GM12878 (cell line): ENCODE results near the gene SELP. TPM values are rescaled to one million over a fixed set of nuclear protein-coding genes. Genes with fewer than 3 reads are reported as not detected.
A peak's percentile ranks its signal among the peaks of the same experiment; 100 is the strongest.

Experiments used
- ATAC-seq: fragments of 200-7000 bp; cut with Tn5 transposase; 3 replicates; pipeline ENCODE4 v1.9.1; 2020; ENCODE audit warnings: mild to moderate bottlenecking, moderate library complexity
- BruUV-seq: library from RNA; stranded (reverse); fragments of 400-500 nt; replicated peaks from 2 replicates; lab custom pipeline; 2021; lab: Mats Ljungman, UMichigan
- CTCF ChIA-PET: fragments of 300-600 bp; sonication (Branson Sonifier 250); formaldehyde crosslinking; extraction: SDS; loops from one replicate; lab custom pipeline; 2021; ENCODE audit warnings: inconsistent platforms; lab: Yijun Ruan, JAX
- POLR2A ChIA-PET: fragments of 350-600 bp; formaldehyde crosslinking; extraction: SDS; loops from one replicate; lab custom pipeline; 2021; ENCODE audit warnings: inconsistent platforms; lab: Charles Lee
- RAD21 ChIA-PET: fragments of 300-600 bp; sonication (Branson Sonifier 250); formaldehyde crosslinking; loops from one replicate; lab custom pipeline; 2023; ENCODE audit warnings: antibody characterized with exemption; ENCODE audit not compliant: unreplicated experiment; lab: Charles Lee
- SMC1A ChIA-PET: fragments of 300-600 bp; sonication (Branson Sonifier 250); formaldehyde crosslinking; loops from one replicate; lab custom pipeline; 2023; ENCODE audit not compliant: unreplicated experiment, uncharacterized antibody; lab: Charles Lee
- DNase-seq: peaks from one replicate; pipeline ENCODE4 v3.0.0-alpha.2; 2011; ENCODE audit warnings: low read depth, low spot score
- FAIRE-seq: peaks from 3 replicates; lab custom pipeline; 2011; peaks lifted over from hg19 to GRCh38; lab: Jason Lieb, UNC
- H2AFZ ChIP-seq: 2 replicates; pipeline ENCODE4 v1.6.0; 2011; ENCODE audit warnings: low read depth, low read length, control low read depth; ENCODE audit not compliant: control insufficient read depth
- H3K27ac ChIP-seq: 2 replicates; pipeline ENCODE4 v1.5.1; 2011; ENCODE audit warnings: control low read depth; ENCODE audit not compliant: control insufficient read depth, insufficient read depth
- H3K27me3 ChIP-seq, 2 experiments: replicated peaks in 1 of 2; 2 replicates each; pipeline versions ENCODE4 v1.6.0 to v1.6.1; 2011; ENCODE audit warnings: low read length in 1 of 2; ENCODE audit not compliant: control insufficient read depth in 2 of 2, insufficient read depth in 2 of 2
- H3K36me3 ChIP-seq, 2 experiments: 2 replicates each; pipeline ENCODE4 v1.5.1; 2011; ENCODE audit warnings: low read length in 1 of 2; ENCODE audit not compliant: control insufficient read depth in 2 of 2, insufficient read depth in 2 of 2
- H3K4me1 ChIP-seq: 2 replicates; pipeline ENCODE4 v1.6.1; 2011; ENCODE audit warnings: mild to moderate bottlenecking, low read length, moderate library complexity, mixed read lengths; ENCODE audit not compliant: control insufficient read depth, insufficient read depth
- H3K4me2 ChIP-seq: 2 replicates; pipeline ENCODE4 v1.6.0; 2011; ENCODE audit warnings: control low read depth; ENCODE audit not compliant: control insufficient read depth, insufficient read depth
- H3K4me3 ChIP-seq: fragments of 200-600 bp; sonication (generic); 2 replicates; pipeline ENCODE4 v1.5.1; 2016
- H3K79me2 ChIP-seq: 2 replicates; pipeline ENCODE4 v1.6.0; 2011; ENCODE audit warnings: low read length; ENCODE audit not compliant: control insufficient read depth, insufficient read depth
- H3K9ac ChIP-seq: 2 replicates; pipeline ENCODE4 v1.8.0; 2011; ENCODE audit warnings: low read length, control low read depth, mixed read lengths; ENCODE audit not compliant: control insufficient read depth, insufficient read depth
- H3K9me3 ChIP-seq: replicated peaks from 3 replicates; pipeline ENCODE4 v1.5.1; 2011; ENCODE audit warnings: mild to moderate bottlenecking, low read length; ENCODE audit not compliant: control insufficient read depth, insufficient read depth
- H4K20me1 ChIP-seq: 2 replicates; pipeline ENCODE4 v1.6.0; 2011; ENCODE audit not compliant: control insufficient read depth, insufficient read depth
- CBX5 ChIP-seq: sonication (generic); IDR thresholded peaks from 2 replicates; pipeline ENCODE4 v1.6.1; 2016; ENCODE audit warnings: low read depth, moderate library complexity, mild to moderate bottlenecking, inconsistent platforms
- FOS ChIP-seq: IDR thresholded peaks from 3 replicates; pipeline ENCODE4 v1.6.1; 2011; ENCODE audit warnings: borderline replicate concordance; ENCODE audit not compliant: insufficient read length; ENCODE audit errors: extremely low read depth
- FOXK2 ChIP-seq: fragments of 450-650 bp; IDR thresholded peaks from 2 replicates; pipeline ENCODE4 v1.6.1; 2017; ENCODE audit warnings: mild to moderate bottlenecking, moderate library complexity
- HCFC1 ChIP-seq: fragments of 150-350 bp; IDR thresholded peaks from 2 replicates; pipeline ENCODE4 v1.6.1; 2014; ENCODE audit warnings: low read length
- NBN ChIP-seq: fragments of 450-650 bp; IDR thresholded peaks from 2 replicates; pipeline ENCODE4 v1.6.1; 2016
- NFXL1 ChIP-seq: fragments of 450-650 bp; IDR thresholded peaks from 2 replicates; pipeline ENCODE4 v1.6.1; 2017; ENCODE audit warnings: antibody characterized with exemption, mild to moderate bottlenecking, borderline replicate concordance
- RFX5 ChIP-seq: IDR thresholded peaks from 2 replicates; pipeline ENCODE4 v1.6.1; 2011; ENCODE audit warnings: low read depth, low read length, improper control_type of control experiment
- ZSCAN29 ChIP-seq: fragments of 450-650 bp; IDR thresholded peaks from 2 replicates; pipeline ENCODE4 v1.6.1; 2017; ENCODE audit warnings: mild to moderate bottlenecking, moderate library complexity
- WGBS: methylation state at CpG from one replicate; pipeline ENCODE4 v1.1.6; 2016; ENCODE audit warnings: low lambda C conversion rate; ENCODE audit not compliant: insufficient replicate concordance, insufficient coverage; ENCODE audit errors: missing lambda C conversion rate; 5-methylcytosine and 5-hydroxymethylcytosine counted together
- in situ Hi-C: fragments of 300-500 bp; cut with MboI; formaldehyde crosslinking; loops from 9 replicates; pipeline ENCODE4 v1.14.3; 2018; ENCODE audit warnings: mixed read lengths
- intact Hi-C: fragments of 100-400 bp; cut with micrococcal nuclease; formaldehyde crosslinking; loops from one replicate; pipeline ENCODE4 v1.14.2; 2022; ENCODE audit not compliant: unreplicated experiment
- polyA plus RNA-seq, 11 experiments: library from polyadenylated mRNA; depleted of rRNA in 4 of 11; unstranded in 6 of 11; stranded (reverse) in 5 of 11; fragments of >200 nt; fragmentation: Nextera tagmentation in 4 of 11; fragmentation: Illumina TruSeq in 1 of 11; extraction: Ambion mirVana in 4 of 11; extraction: Trizol in 1 of 11; gene quantifications; 1 replicate in 1 of 11; 2 replicates in 10 of 11; pipeline versions ENCODE4 v1.2.1 to v1.2.3, GENCODE V29; 2011 to 2016; ENCODE audit warnings: inconsistent platforms in 2 of 11, missing spikeins in 2 of 11, low read depth in 1 of 11
- total RNA-seq, 4 experiments: library from RNA; depleted of rRNA in 3 of 4; stranded (reverse); fragments of >200 nt in 3 of 4; fragmentation: Illumina TruSeq in 1 of 4; extraction: Trizol in 1 of 4; gene quantifications; 2 replicates each; pipeline versions ENCODE4 v1.2.1 to v1.2.3, GENCODE V29; 2013 to 2021
- TF ChIP-seq, protein P1 (sequence below): fragments of 450-650 bp; IDR thresholded peaks from 2 replicates; pipeline ENCODE4 v1.6.1; 2014; ENCODE audit warnings: mild to moderate bottlenecking
- TF ChIP-seq, protein P2 (sequence below): fragments of 150-350 bp; IDR thresholded peaks from 2 replicates; pipeline ENCODE4 v1.6.1; 2014; ENCODE audit warnings: mild to moderate bottlenecking, low read depth, low read length
- TF ChIP-seq, protein P3 (sequence below): IDR thresholded peaks from 2 replicates; pipeline ENCODE4 v1.6.1; 2012; ENCODE audit warnings: improper control_type of control experiment, low read depth, low read length; ENCODE audit not compliant: insufficient replicate concordance

The SELP gene
- total and polyA plus RNA-seq, 10 of the 15 experiments (the other 5 are each of a cell fraction or from before 2014, with no cell fraction given): 0.04 to 0.23 (median 0.06) TPM; not detected in 7

DNA sequence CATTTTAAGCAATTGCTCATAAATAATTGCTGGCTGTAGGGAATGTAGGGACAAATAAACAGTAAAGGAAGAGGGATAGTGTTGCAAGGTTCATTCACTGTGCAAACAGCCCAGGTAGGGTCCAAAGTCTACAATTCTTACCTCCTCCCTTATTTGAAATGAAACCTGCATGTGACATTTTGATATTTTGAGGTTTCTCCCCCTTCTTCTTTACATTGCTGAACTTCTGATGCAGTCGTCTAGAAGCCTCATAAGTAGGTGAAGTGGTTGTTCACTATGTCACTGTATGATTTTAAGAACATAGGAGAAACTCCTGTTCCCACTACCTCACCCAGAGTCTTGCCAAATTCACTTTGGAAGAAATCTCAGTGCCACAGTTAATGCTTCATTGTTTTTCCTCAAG lies 59.8 kb downstream of the SELP start:
- no TSS peak for BruUV-seq
- no peaks in the 10 kb centered on the region for H3K9me3 ChIP-seq
- H4K20me1 ChIP-seq: no peaks in the 10 kb centered on the region
- no peaks in the 10 kb centered on the region for H3K27me3 ChIP-seq
- ChIA-PET POLR2A (no interaction called here), SMC1A (interaction anchor here (1.1 kb wide), 1 partner anchor 222 kb away, joined by 3 read pairs; no protein-coding TSS in a partner anchor), CTCF (no interaction called here), RAD21 (no interaction called here)
- intact Hi-C loops: no loop called here
- H3K4me1 ChIP-seq: no peaks in the 10 kb centered on the region
- in situ Hi-C loops: no loop called here
- H3K27ac ChIP-seq: no peak overlapping the region
- H2AFZ ChIP-seq: no peak overlapping the region
- ATAC-seq (peak; percentile 27; the same call in 1 of the 3 replicates), FAIRE-seq (no peak), DNase-seq (no peak)
- WGBS: 0% methylated on average over 1 of the region's 1 CpG
- no peaks in the 10 kb centered on the region for H3K36me3 ChIP-seq
- H3K4me2 ChIP-seq: no peak overlapping the region
- no peak overlapping the region for H3K9ac ChIP-seq
- H3K4me3 ChIP-seq: no peak overlapping the region
- H3K79me2 ChIP-seq: no peaks in the 10 kb centered on the region
- no peak for TF ChIP-seq ZSCAN29
- TF ChIP-seq NBN: no peak
- TF ChIP-seq NFXL1: no peak
- no peak for TF ChIP-seq CBX5
- TF ChIP-seq, protein P1, sequence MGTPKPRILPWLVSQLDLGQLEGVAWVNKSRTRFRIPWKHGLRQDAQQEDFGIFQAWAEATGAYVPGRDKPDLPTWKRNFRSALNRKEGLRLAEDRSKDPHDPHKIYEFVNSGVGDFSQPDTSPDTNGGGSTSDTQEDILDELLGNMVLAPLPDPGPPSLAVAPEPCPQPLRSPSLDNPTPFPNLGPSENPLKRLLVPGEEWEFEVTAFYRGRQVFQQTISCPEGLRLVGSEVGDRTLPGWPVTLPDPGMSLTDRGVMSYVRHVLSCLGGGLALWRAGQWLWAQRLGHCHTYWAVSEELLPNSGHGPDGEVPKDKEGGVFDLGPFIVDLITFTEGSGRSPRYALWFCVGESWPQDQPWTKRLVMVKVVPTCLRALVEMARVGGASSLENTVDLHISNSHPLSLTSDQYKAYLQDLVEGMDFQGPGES: no peak
- no peak for TF ChIP-seq RFX5
- TF ChIP-seq, protein P2, sequence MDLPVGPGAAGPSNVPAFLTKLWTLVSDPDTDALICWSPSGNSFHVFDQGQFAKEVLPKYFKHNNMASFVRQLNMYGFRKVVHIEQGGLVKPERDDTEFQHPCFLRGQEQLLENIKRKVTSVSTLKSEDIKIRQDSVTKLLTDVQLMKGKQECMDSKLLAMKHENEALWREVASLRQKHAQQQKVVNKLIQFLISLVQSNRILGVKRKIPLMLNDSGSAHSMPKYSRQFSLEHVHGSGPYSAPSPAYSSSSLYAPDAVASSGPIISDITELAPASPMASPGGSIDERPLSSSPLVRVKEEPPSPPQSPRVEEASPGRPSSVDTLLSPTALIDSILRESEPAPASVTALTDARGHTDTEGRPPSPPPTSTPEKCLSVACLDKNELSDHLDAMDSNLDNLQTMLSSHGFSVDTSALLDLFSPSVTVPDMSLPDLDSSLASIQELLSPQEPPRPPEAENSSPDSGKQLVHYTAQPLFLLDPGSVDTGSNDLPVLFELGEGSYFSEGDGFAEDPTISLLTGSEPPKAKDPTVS: no peak
- no peak for TF ChIP-seq FOXK2
- no peak for TF ChIP-seq HCFC1
- TF ChIP-seq FOS: no peak
- TF ChIP-seq, protein P3, sequence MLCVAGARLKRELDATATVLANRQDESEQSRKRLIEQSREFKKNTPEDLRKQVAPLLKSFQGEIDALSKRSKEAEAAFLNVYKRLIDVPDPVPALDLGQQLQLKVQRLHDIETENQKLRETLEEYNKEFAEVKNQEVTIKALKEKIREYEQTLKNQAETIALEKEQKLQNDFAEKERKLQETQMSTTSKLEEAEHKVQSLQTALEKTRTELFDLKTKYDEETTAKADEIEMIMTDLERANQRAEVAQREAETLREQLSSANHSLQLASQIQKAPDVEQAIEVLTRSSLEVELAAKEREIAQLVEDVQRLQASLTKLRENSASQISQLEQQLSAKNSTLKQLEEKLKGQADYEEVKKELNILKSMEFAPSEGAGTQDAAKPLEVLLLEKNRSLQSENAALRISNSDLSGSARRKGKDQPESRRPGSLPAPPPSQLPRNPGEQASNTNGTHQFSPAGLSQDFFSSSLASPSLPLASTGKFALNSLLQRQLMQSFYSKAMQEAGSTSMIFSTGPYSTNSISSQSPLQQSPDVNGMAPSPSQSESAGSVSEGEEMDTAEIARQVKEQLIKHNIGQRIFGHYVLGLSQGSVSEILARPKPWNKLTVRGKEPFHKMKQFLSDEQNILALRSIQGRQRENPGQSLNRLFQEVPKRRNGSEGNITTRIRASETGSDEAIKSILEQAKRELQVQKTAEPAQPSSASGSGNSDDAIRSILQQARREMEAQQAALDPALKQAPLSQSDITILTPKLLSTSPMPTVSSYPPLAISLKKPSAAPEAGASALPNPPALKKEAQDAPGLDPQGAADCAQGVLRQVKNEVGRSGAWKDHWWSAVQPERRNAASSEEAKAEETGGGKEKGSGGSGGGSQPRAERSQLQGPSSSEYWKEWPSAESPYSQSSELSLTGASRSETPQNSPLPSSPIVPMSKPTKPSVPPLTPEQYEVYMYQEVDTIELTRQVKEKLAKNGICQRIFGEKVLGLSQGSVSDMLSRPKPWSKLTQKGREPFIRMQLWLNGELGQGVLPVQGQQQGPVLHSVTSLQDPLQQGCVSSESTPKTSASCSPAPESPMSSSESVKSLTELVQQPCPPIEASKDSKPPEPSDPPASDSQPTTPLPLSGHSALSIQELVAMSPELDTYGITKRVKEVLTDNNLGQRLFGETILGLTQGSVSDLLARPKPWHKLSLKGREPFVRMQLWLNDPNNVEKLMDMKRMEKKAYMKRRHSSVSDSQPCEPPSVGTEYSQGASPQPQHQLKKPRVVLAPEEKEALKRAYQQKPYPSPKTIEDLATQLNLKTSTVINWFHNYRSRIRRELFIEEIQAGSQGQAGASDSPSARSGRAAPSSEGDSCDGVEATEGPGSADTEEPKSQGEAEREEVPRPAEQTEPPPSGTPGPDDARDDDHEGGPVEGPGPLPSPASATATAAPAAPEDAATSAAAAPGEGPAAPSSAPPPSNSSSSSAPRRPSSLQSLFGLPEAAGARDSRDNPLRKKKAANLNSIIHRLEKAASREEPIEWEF: no peak
